Lower lobe of right lung (tissue), 2 donors: ENCODE results near the gene SULT4A1. TPM values are rescaled to one million over a fixed set of nuclear protein-coding genes. Genes with fewer than 3 reads are reported as not detected.
A peak's percentile ranks its signal among the peaks of the same experiment; 100 is the strongest.

ENCODE experiments used
- ATAC-seq, 2 donors: fragments of 200-7000 bp; cut with Tn5 transposase; one replicate each; pipeline ENCODE4 v1.9.1; 2020 to 2022; ENCODE audit warnings: mild to moderate bottlenecking in 2 of 2, moderate library complexity in 2 of 2
- DNase-seq: peaks from one replicate; pipeline ENCODE4 v3.0.0-alpha.2; 2020
- H3K27ac ChIP-seq: fragments of 200-600 bp; one replicate; pipeline ENCODE4 v1.8.0; 2022
- H3K27me3 ChIP-seq: fragments of 200-600 bp; one replicate; pipeline ENCODE4 v1.8.0; 2022; ENCODE audit warnings: low read depth
- H3K36me3 ChIP-seq: fragments of 200-600 bp; one replicate; pipeline ENCODE4 v1.8.0; 2022; ENCODE audit warnings: mild to moderate bottlenecking
- H3K4me1 ChIP-seq: fragments of 200-600 bp; one replicate; pipeline ENCODE4 v1.8.0; 2022
- H3K4me3 ChIP-seq: fragments of 200-600 bp; one replicate; pipeline ENCODE4 v1.8.0; 2022; ENCODE audit warnings: mild to moderate bottlenecking
- H3K9me3 ChIP-seq: fragments of 200-600 bp; one replicate; pipeline ENCODE4 v1.8.0; 2022
- intact Hi-C: fragments of 100-400 bp; cut with DNase I; formaldehyde crosslinking; loops from one replicate; pipeline ENCODE4 v1.11.0; 2022
- total RNA-seq: library from RNA; stranded (reverse); fragmentation: NEBNext Ultra II Directional; extraction: Animal tissue kit (Norgen Biotek cat#: 25700); gene quantifications from one replicate; pipeline ENCODE4 v1.2.1, GENCODE V29; 2021
- TF ChIP-seq, protein P1 (sequence below): fragments of 200-600 bp; IDR thresholded peaks from one replicate; pipeline ENCODE4 v1.8.0; 2022; ENCODE audit warnings: antibody characterized with exemption, mild to moderate bottlenecking
- donor health status: DM: no; HTN: yes; CAD: no; lungs with severe emphysema.

The SULT4A1 gene
- total RNA-seq, 1 donor from 2014 or later = not detected

DNA sequence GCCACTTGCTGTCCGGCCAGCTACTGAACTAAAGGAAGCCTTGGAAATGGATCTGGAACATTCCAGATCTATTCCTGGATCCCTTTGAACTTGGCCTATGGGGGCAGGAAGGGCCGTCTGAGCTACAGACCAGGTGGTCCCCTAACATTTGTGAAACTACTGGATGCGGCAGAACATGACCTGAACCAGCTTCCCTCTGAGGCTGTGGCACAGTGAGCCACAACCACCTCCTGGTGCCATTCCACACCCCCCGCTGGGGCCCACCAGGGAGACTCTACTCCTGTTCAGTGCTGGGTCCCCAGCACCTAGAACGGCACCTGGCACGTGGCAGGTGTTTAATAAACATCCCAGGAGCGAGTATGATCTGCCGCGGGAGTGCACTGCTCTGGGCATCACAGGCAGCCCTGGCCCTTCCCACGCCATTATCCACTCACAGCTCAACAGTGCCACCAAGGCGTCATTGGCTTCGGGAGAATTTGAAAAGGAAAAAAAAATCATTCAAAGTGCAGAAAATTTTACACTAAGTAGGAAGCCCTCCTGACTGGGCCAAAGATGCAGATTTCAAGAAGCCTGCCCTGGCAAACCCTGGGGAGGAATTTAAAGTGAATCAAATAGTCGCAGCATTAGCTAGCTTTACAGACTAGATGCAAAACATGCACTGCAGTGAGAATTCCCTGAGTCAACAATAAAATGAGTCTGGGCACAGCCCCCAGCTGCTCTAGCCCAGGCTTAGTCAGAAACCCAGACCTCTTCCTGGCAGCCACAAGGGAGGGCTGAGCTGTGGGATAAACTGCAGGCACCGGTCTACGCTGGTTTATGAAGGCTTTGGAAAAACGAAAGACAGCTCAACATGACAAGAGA is 35.9 kb downstream of the SULT4A1 start:
- intact Hi-C loops = no loop called here
- TF ChIP-seq, protein P1, sequence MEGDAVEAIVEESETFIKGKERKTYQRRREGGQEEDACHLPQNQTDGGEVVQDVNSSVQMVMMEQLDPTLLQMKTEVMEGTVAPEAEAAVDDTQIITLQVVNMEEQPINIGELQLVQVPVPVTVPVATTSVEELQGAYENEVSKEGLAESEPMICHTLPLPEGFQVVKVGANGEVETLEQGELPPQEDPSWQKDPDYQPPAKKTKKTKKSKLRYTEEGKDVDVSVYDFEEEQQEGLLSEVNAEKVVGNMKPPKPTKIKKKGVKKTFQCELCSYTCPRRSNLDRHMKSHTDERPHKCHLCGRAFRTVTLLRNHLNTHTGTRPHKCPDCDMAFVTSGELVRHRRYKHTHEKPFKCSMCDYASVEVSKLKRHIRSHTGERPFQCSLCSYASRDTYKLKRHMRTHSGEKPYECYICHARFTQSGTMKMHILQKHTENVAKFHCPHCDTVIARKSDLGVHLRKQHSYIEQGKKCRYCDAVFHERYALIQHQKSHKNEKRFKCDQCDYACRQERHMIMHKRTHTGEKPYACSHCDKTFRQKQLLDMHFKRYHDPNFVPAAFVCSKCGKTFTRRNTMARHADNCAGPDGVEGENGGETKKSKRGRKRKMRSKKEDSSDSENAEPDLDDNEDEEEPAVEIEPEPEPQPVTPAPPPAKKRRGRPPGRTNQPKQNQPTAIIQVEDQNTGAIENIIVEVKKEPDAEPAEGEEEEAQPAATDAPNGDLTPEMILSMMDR = peak; percentile 30
- ATAC-seq (no peak), DNase-seq (no peak)
- Histone ChIP-seq H3K9me3 (no peaks in the 10 kb centered on the region), H3K27me3 (no peaks in the 10 kb centered on the region), H3K4me1 (no peaks in the 10 kb centered on the region), H3K4me3 (no peak overlapping the region), H3K27ac (no peak overlapping the region), H3K36me3 (no peaks in the 10 kb centered on the region)

DNA sequence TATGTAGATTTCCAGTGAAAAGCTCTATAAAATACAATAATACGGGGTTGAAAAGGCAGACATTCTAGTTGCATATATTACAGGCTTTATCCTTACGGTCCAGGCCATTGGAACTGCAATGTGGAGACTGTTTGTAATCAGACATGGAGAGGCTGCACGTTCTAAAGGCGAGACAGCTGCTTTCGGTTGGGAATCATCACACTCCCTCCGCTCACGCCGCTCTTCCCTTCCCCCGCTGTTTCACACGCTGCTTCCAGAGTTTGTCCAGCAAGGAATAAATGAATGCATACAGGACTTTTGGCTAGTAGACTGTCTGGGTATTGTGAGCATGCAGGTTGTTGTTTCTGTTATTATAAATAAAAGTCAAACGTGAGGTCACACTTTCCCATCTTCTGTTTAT is 36.7 kb downstream of the SULT4A1 start:
- DNase-seq (no peak), ATAC-seq (no peak)
- no peak overlapping the region for H3K4me3 ChIP-seq
- no peaks in the 10 kb centered on the region for H3K36me3 ChIP-seq
- H3K4me1 ChIP-seq = no peaks in the 10 kb centered on the region
- intact Hi-C loops = no loop called here
- TF ChIP-seq, protein P1 = no peak
- H3K27ac ChIP-seq = no peak overlapping the region
- H3K27me3 ChIP-seq = peaks cover 5% of the 10 kb centered on the region
- H3K9me3 ChIP-seq = no peaks in the 10 kb centered on the region

DNA sequence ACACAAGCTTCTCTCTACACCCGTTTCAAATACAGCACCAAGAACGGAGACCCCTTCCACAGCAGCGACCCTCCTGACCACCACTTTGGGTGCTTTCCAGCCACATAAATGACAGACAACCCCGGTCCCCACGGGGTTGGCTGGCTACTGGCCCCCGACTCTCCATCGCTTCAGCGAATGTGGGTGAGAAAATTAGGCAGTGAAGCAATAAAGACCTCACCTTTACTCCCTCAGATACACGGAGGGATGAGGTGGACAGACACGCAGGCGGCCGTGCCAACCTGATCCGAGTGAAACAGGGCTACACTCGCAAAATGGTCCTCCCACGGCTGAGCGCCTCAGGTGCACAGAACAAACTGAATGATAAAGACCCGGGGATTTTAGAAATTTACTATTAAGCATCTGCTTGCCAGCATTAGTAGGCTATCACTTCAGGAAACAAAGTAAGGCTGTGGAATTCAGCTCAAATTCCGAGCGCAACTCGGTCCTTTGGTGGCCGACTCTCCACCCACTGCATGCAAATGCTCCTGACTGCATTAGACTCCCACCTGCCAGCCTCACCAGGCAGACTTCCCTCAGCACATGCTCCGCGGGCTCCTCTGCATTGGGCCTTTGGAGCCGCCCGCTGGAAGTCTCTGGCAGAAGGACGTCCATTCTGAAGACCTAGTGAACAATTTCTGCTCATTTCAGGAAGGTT is 37.4 kb downstream of the SULT4A1 start:
- intact Hi-C loops = no loop called here
- ATAC-seq (no peak), DNase-seq (no peak)
- no peak overlapping the region for H3K4me3 ChIP-seq
- no peaks in the 10 kb centered on the region for H3K36me3 ChIP-seq
- no peak overlapping the region for H3K27ac ChIP-seq
- no peaks in the 10 kb centered on the region for H3K4me1 ChIP-seq
- H3K9me3 ChIP-seq = no peaks in the 10 kb centered on the region
- TF ChIP-seq, protein P1 = no peak
- peaks cover 9% of the 10 kb centered on the region for H3K27me3 ChIP-seq

DNA sequence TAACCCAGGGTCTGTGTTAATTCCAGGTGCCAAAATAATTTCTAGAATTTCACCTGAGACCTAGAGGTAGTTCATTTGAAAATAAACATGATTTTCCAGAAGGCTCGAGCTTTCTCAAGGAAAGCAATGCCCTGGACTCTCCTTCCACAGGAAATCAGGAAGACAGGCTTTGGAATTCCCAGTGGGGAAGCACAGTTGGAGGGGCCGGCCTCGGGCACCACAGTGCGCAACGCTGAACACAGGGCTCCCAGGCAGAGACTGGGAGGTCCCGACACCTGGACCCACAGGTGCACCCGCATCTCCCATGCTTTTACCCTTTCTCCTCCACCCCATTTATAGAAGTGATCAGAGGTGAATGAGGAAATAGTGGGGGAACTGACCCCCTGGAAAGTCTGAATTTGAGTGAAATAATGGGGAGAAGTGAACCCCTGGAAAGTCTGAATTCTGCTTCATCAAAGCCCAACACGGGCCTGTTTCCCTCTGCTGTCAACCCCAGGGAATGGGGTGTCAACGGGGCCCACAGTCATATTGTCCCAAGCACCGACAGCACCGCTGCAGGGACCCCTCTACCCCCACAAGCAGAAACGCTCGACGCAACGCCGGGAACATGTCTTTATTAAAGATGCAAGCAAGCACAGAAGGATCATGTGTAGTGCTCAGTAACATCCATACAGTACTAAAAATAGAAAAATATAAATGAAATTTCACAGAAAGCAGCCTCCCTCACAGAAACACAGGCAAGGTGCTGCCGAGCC is 38.2 kb downstream of the SULT4A1 start:
- H3K9me3 ChIP-seq = no peaks in the 10 kb centered on the region
- H3K27ac ChIP-seq = no peak overlapping the region
- intact Hi-C loops = no loop called here
- H3K4me3 ChIP-seq = no peak overlapping the region
- no peaks in the 10 kb centered on the region for H3K4me1 ChIP-seq
- H3K36me3 ChIP-seq = no peaks in the 10 kb centered on the region
- ATAC-seq (no peak), DNase-seq (no peak)
- TF ChIP-seq, protein P1 = no peak
- peaks cover 9% of the 10 kb centered on the region for H3K27me3 ChIP-seq

DNA sequence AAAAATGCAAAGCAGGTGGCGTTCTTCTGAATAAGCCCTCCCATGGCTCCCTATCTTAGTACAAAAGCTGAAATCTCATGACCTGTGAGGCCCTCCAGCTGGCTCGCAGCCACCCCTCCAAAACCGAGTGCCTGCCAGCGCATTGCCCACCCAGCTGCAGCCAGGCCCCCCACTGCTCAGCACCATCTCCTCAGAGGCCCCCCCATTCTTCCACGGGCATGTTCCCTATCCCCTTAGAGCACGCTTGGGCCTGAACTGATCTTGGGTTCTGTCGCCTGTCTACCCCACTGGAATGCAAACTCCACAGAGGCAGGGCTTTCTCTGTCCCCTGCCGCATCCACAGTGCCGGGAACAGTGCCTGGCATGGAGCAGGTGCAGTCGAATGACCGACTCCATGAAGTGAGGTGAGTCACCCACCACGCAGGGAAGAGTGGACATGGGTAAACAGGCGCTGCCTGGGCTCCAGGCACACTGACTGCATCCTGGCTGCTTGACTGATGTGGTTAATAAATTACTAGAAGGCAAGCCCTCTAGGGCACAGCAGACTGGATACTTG is 38.9 kb downstream of the SULT4A1 start:
- peak; percentile 85 to 92 for ATAC-seq
- no peak overlapping the region for H3K27ac ChIP-seq
- TF ChIP-seq, protein P1 = no peak
- intact Hi-C loops = no loop called here
- H3K4me1 ChIP-seq = no peaks in the 10 kb centered on the region
- peaks cover 9% of the 10 kb centered on the region for H3K27me3 ChIP-seq
- H3K4me3 ChIP-seq = no peak overlapping the region
- no peaks in the 10 kb centered on the region for H3K9me3 ChIP-seq
- DNase-seq = peak; percentile 71
- H3K36me3 ChIP-seq = no peaks in the 10 kb centered on the region
